Measurements from ENCODE around the gene CDH22. TPM values are rescaled to one million over a fixed set of nuclear protein-coding genes. Genes with fewer than 3 reads are reported as not detected.

CDH22 gene
- total and polyA plus RNA-seq, 2 experiments from 2014 or later: 0.08 to 0.10 TPM

GRCh38 chr20:46305331-46305972 is 2.8 kb downstream of the CDH22 start:
- ATAC-seq: no peak
- H3K9me3 Mint-ChIP-seq: no peaks in the 10 kb centered on the region; the same call in 2 of the 3 replicates
- H4K20me1 ChIP-seq (replicated peaks; ENCODE audit: insufficient read depth): peaks cover 8% of the 10 kb centered on the region; the same call in 1 of the 2 replicates
- H3K27ac ChIP-seq (ENCODE audit: low read depth): no peak overlapping the region
- peaks cover 6% of the 10 kb centered on the region; the same call in 2 of the 3 replicates for H3K4me1 Mint-ChIP-seq
- H3F3A ChIP-seq (replicated peaks; ENCODE audit: low read depth): no peaks in the 10 kb centered on the region
- H3K36me3 Mint-ChIP-seq (ENCODE audit: low read depth): no peaks in the 10 kb centered on the region; the same call in 2 of the 3 replicates
- no peaks in the 10 kb centered on the region for H3K9me2 ChIP-seq (ENCODE audit: insufficient read depth)
- peaks cover 51% of the 10 kb centered on the region for H3K27me3 ChIP-seq (ENCODE audit: insufficient read depth)
- 0 out of 2 replicates have a peak, but pooled peaks cover 6% of the 10 kb centered on the region for H3K4me1 ChIP-seq (ENCODE audit: insufficient read depth)
- peaks cover 44% of the 10 kb centered on the region for H3K27me3 Mint-ChIP-seq (ENCODE audit: insufficient read depth, low read depth, poor library complexity)
- no peaks in the 10 kb centered on the region for H3K79me2 ChIP-seq (replicated peaks; ENCODE audit: insufficient read depth)
- H3K36me3 ChIP-seq (ENCODE audit: insufficient read depth): no peaks in the 10 kb centered on the region
- no peak overlapping the region for H3K4me3 Mint-ChIP-seq
- no peak overlapping the region for H3K4me3 ChIP-seq
- H3K4me2 ChIP-seq: no peak overlapping the region
- H2AFZ ChIP-seq: no peak overlapping the region
- no peak for DNase-seq (ENCODE audit: low spot score)
- TF ChIP-seq POLR2AphosphoS5 (IDR thresholded peaks at IDR 0.05; ENCODE audit: low read depth) (no peak), ZNF462 (CRISPR knock-in tag; IDR thresholded peaks at IDR 0.05) (no peak), NANOG (IDR thresholded peaks at IDR 0.05; ENCODE audit: borderline replicate concordance) (no peak), ETS1 (IDR thresholded peaks at IDR 0.05) (no peak), CREB1 (CRISPR knock-in tag; IDR thresholded peaks at IDR 0.05; ENCODE audit: low read depth) (no peak), ZNF331 (CRISPR knock-in tag; IDR thresholded peaks at IDR 0.05; ENCODE audit: low read depth) (no peak), STAT1 (IDR thresholded peaks at IDR 0.05; ENCODE audit: unreplicated experiment) (no peak), EZH2 (IDR thresholded peaks at IDR 0.05; ENCODE audit: low read depth, unreplicated experiment) (no peak), ZNF114 (CRISPR knock-in tag; IDR thresholded peaks at IDR 0.05) (no peak), REST (IDR thresholded peaks at IDR 0.05; ENCODE audit: unreplicated experiment) (no peak), EZH2phosphoT487 (IDR thresholded peaks at IDR 0.05; ENCODE audit: unreplicated experiment) (no peak), CTCF (conservative IDR thresholded peaks at IDR 0.05; ENCODE audit: low read depth in 2 of 2) (no peak), JUNB (IDR thresholded peaks at IDR 0.05; ENCODE audit: unreplicated experiment) (no peak)
- H3K27ac Mint-ChIP-seq: no peak overlapping the region

Data from GM23338 (cell line).